ENCODE results near the gene CHRM5. TPM values are rescaled to one million over a fixed set of nuclear protein-coding genes. Genes with fewer than 3 reads are reported as not detected.

CHRM5 gene
- total RNA-seq, 1 experiment from 2014 or later: not detected

DNA sequence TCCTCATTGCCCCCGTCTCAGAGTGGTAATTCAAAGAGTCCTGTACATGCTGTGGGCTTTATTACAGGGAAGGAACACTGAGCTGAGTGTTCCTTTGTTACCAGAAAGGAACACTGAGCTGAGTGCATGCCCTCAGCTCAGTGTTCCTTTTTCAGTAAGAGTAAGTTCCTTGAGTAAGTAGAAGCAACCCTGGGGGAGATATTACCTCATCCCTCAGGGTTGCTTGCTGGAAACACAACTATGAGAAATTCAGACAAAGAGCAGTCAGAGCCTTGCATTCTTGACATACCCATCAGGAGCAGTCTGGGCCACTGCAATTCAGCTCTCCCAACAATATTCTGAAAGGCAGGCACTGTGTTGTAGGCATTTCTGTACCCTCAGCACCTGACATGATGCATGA is 17.0 kb downstream of the CHRM5 start:
- ChIA-PET CTCF (no interaction called here), POLR2A (no interaction called here), RAD21 (ENCODE audit: low non-redundant PET in 1 of 2, low total read pairs in 2 of 2, uncharacterized antibody in 2 of 2, unreplicated experiment in 2 of 2) (no interaction called here)
- Histone ChIP-seq H4K20me1 (ENCODE audit: insufficient read depth) (no peaks in the 10 kb centered on the region), H3K79me2 (ENCODE audit: insufficient read depth, low read length) (no peaks in the 10 kb centered on the region), H3K4me2 (ENCODE audit: low read length) (no peak overlapping the region), H3K9me3 (ENCODE audit: control insufficient read depth in 1 of 2, insufficient read depth in 1 of 2, low read depth in 1 of 2, low read length in 2 of 2) (no peaks in the 10 kb centered on the region), H3K9me2 (ENCODE audit: insufficient read depth) (no peaks in the 10 kb centered on the region), H3K27me3 (ENCODE audit: insufficient read depth, low read length) (no peaks in the 10 kb centered on the region), H2AFZ (ENCODE audit: low read depth, low read length, poor library complexity, severe bottlenecking) (no peak overlapping the region), H3K9ac (ENCODE audit: low read length) (no peak overlapping the region), H3K36me3 (ENCODE audit: control insufficient read depth in 1 of 2, insufficient read depth in 2 of 2, low read length in 2 of 2) (no peaks in the 10 kb centered on the region), H3K27ac (ENCODE audit: low read depth, low read length) (no peak overlapping the region), H3K4me3 (replicated peaks in 1 of 2; ENCODE audit: low read depth in 1 of 2, low read length in 2 of 2) (no peak overlapping the region), H3K4me1 (ENCODE audit: control insufficient read depth in 1 of 2, insufficient read depth in 2 of 2, low read length in 2 of 2) (no peaks in the 10 kb centered on the region)
- ATAC-seq (no peak), DNase-seq (ENCODE audit: low read depth, low spot score) (no peak)
- intact Hi-C loops (cut with micrococcal nuclease): no loop called here
- TF ChIP-seq MAX (IDR thresholded peaks at IDR 0.05) (no peak), REST (IDR thresholded peaks at IDR 0.05; ENCODE audit: low read depth) (no peak)
- no TSS peak for BruUV-seq (replicated peaks)

- intact Hi-C loops (cut with micrococcal nuclease): no loop called here
- no peaks in the 10 kb centered on the region for H3K9me2 ChIP-seq (ENCODE audit: insufficient read depth)
- H3K27ac ChIP-seq (ENCODE audit: low read depth, low read length): no peak overlapping the region
- no peak overlapping the region for H3K4me2 ChIP-seq (ENCODE audit: low read length)
- H3K4me1 ChIP-seq (ENCODE audit: control insufficient read depth in 1 of 2, insufficient read depth in 2 of 2, low read length in 2 of 2): no peaks in the 10 kb centered on the region
- no peaks in the 10 kb centered on the region for H3K27me3 ChIP-seq (ENCODE audit: insufficient read depth, low read length)
- no peak overlapping the region for H2AFZ ChIP-seq (ENCODE audit: low read depth, low read length, poor library complexity, severe bottlenecking)
- DNase-seq (ENCODE audit: low read depth, low spot score) (no peak), ATAC-seq (no peak)
- no TSS peak for BruUV-seq (replicated peaks)
- ChIA-PET POLR2A (no interaction called here), CTCF (no interaction called here), RAD21 (ENCODE audit: low non-redundant PET in 1 of 2, low total read pairs in 2 of 2, uncharacterized antibody in 2 of 2, unreplicated experiment in 2 of 2) (no interaction called here)
- no peak overlapping the region for H3K9ac ChIP-seq (ENCODE audit: low read length)
- H4K20me1 ChIP-seq (ENCODE audit: insufficient read depth): no peaks in the 10 kb centered on the region
- H3K79me2 ChIP-seq (ENCODE audit: insufficient read depth, low read length): no peaks in the 10 kb centered on the region
- no peaks in the 10 kb centered on the region for H3K9me3 ChIP-seq (ENCODE audit: control insufficient read depth in 1 of 2, insufficient read depth in 1 of 2, low read depth in 1 of 2, low read length in 2 of 2)
- TF ChIP-seq REST (IDR thresholded peaks at IDR 0.05; ENCODE audit: low read depth): no peak
- TF ChIP-seq TCF7L2 (IDR thresholded peaks at IDR 0.05; ENCODE audit: borderline replicate concordance, extremely low read depth, insufficient read depth, insufficient read length): no peak
- TF ChIP-seq EZH2phosphoT487 (IDR thresholded peaks at IDR 0.05; ENCODE audit: borderline replicate concordance): no peak
- no peak for TF ChIP-seq FOSL1 (IDR thresholded peaks at IDR 0.05; ENCODE audit: low read depth)
- H3K36me3 ChIP-seq (ENCODE audit: control insufficient read depth in 1 of 2, insufficient read depth in 2 of 2, low read length in 2 of 2): no peaks in the 10 kb centered on the region
- no peak overlapping the region for H3K4me3 ChIP-seq (replicated peaks in 1 of 2; ENCODE audit: low read depth in 1 of 2, low read length in 2 of 2)
These were observed 17.5 kb downstream of the CHRM5 start for GRCh38 chr15:33985751-33986150.
